ENCODE measurements around the gene SPR.

The SPR gene

GRCh38 chr2:72933207-72933606, 46.0 kb downstream of the SPR start:
- DNase-seq: no peak

- no peak for DNase-seq
Observed at GRCh38 chr2:72933646-72934151, 46.5 kb downstream of the SPR start.

GRCh38 chr2:72934683-72935610, 47.7 kb downstream of the SPR start:
- no peak for DNase-seq

- DNase-seq: no peak
Observed at GRCh38 chr2:72935611-72935957, 48.4 kb downstream of the SPR start.

- no peak for DNase-seq
Observed at GRCh38 chr2:72936660-72937355, 49.6 kb downstream of the SPR start.

- DNase-seq: no peak
Observed at GRCh38 chr2:72937356-72937669, 50.1 kb downstream of the SPR start.

- DNase-seq: no peak
Observed at GRCh38 chr2:72938455-72938854, 51.2 kb downstream of the SPR start.

- no peak for DNase-seq
Observed at GRCh38 chr2:72940361-72940760, 53.2 kb downstream of the SPR start.

GRCh38 chr2:72940786-72941185, 53.6 kb downstream of the SPR start:
- DNase-seq: no peak
